Measurements from ENCODE around the gene ACHE.

ACHE gene

GRCh38 chr7:100897772-100898454, 2.2 kb upstream of the ACHE start:
- no peak for DNase-seq (ENCODE audit: low read depth in 2 of 2, low spot score in 1 of 2)

DNA sequence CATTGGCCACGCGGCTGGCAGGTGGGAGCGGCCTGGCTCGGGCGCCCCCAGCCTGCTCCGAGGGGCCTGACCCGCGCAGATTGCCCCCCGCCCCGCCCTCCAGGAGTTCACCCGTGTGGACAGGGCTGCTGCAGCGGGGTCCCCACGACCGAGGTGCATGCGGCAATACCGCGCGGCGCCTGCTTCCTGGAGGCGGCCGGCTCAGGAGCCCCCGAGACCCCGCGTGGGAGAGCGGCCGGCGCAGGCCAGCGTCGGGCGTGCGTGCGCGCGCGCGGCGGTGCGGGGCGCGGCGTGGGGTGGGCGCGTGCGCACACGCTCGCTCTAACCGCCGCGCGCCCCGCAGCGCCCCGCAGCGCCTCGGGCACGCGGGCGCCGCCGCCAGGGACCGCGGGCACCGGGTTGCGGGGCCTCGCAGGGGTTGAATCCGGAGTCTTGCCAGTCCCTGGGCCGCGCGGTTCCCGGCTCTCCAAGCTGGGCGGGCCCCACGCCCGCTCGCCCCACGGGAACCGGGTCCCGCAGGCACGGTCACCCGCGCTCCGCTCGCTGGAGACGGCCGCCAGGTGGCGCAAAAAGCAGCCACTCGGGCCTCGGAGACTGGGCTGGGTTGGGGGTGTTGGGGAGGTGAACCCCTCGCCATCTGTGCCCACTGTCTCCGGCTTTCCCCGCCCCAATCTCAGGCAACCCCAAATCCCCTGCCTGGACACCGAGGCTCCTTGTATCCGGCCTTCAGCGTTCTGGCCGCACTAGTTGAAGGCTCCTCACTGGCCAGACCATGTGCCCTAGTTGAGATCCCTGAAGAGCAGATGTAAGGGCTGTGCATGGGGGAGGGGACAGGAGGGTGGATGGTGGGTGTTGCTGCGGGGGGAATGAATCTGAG, 1.3 kb upstream of the ACHE start:
- DNase-seq (ENCODE audit: low read depth in 2 of 2, low spot score in 1 of 2), result peak in 1 of 2 donors; percentile 44

- no peak for DNase-seq (ENCODE audit: low read depth in 2 of 2, low spot score in 1 of 2)
Measured at GRCh38 chr7:100895956-100896731, 456 bp upstream of the ACHE start.

GRCh38 chr7:100894860-100895700, 608 bp downstream of the ACHE start:
- DNase-seq (ENCODE audit: low read depth in 2 of 2, low spot score in 1 of 2), result no peak

DNA sequence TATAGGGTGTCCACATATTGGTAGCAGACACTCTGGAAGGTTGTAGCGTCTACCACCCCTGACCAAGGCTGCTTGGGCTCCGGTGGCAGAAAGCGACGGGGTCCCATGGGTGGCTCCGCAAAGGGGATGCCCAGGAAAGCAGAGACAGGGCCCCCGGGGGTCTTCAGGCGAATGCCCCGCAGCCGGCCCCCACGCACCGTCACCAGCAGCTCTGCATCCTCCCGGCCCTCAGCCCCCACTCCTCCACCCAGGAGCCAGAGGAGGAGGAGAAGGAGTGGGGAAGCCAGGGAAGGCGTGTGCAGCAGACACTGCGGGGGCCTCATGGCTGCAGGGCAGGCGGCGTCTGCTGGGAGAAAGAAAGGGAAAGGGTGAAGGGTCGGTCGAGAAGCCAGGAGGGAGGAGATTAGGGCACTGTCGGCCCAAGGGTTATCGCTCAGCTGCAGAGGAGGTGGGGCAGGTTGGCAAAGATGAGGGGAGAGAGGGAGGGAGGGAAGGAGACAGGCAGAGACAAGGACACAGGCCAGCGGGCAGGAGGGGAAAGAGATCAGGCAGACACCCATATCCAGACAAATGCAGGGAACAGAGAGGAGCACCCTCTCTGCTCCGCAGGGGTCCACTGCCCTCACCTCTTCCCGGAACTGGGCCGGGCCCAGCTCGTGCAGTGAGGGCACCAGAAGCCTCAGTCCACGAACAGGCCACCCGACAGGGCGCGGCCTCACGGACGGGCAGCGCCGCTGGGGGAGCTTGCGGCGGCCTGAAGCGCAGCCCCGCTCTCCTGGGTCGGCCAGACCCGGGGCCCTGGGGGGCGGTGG, 1.6 kb downstream of the ACHE start:
- no peak for DNase-seq (ENCODE audit: low read depth in 2 of 2, low spot score in 1 of 2)

GRCh38 chr7:100893318-100893895, 2.3 kb downstream of the ACHE start:
- no peak for DNase-seq (ENCODE audit: low read depth in 2 of 2, low spot score in 1 of 2)

GRCh38 chr7:100892364-100893317, 3.0 kb downstream of the ACHE start:
- DNase-seq (ENCODE audit: low read depth in 2 of 2, low spot score in 1 of 2), result no peak

GRCh38 chr7:100891568-100892247, 4.0 kb downstream of the ACHE start:
- no peak for DNase-seq (ENCODE audit: low read depth in 2 of 2, low spot score in 1 of 2)

GRCh38 chr7:100890653-100891567, 4.8 kb downstream of the ACHE start:
- DNase-seq (ENCODE audit: low read depth in 2 of 2, low spot score in 1 of 2), result no peak

DNA sequence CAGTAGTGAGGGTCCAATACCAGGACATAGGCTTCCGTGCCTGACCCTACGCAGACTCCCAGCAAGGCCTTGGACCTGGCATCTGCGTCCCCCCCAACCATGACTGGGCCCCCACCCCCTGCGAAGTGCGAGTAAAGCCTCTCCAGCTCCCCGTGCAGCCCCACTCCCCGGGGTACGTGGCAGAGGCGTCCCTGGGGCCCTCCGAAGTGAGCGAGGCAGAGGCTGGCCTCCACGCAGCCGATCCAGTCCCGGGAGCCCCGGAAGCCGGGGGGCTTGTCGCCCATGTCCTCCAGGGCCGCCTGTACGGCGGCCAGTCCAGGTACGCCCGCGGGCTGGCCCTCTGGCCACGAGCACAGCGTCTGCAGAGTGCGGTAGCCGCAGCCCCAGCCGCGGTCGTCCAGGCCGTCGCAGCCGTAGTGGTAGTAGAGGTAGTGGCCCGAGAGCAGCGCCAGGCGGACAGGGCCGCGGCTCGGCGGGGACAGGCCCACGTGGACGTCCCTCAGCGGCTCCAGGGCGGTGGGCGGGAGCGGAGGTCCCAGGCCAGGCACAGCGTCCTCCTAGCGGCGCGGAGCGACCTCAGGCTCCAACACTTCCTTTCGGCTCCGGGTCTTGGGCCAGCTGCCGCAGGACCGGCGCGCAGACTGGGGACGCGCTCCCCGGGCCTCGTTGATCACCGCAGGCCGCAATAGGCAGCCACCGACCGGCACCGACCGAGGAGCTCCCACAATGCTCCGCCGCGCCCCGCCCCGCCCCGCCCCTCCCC, 6.5 kb downstream of the ACHE start, which contains the start of gene UFSP1:
UFSP1 (minus strand) TSS at position 728 of the 763 bp plus-strand sequence; CDS start at position 284, 444 bp downstream.
- DNase-seq (ENCODE audit: low read depth in 2 of 2, low spot score in 1 of 2), result no peak

DNA sequence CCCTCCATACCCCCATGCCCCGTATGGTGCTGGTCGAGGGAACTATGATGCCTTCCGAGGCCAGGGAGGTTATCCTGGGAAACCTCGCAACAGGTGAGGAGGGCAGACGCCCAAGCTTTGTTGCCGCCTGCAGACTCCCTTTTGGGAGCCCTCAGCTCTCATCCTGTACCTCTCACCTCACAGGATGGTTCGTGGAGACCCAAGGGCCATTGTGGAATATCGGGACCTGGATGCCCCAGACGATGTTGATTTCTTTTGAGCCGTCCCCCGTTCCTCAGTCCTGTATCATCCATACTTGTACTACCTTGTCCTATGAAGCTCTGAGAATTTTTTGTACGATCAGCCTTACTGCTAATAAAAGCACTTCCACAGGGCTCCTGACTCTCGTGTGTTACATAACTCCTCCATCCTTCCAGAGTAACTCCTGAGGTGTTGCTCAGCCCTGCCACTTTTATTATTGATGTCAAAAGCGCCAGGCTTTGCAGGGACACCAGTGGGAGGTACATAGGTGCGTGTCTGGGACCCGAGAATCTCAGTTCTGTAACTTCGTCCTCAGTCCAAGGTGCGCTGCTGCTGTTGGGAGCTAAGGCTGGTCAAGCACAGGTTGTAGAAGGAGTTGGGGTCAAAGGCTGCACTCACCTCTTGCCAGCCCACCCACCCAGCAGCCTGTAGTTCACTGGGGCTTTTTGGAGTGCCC, 7.2 kb downstream of the ACHE start:
- DNase-seq (ENCODE audit: low read depth in 2 of 2, low spot score in 1 of 2), result no peak

GRCh38 chr7:100887516-100888290, 8.0 kb downstream of the ACHE start:
- DNase-seq (ENCODE audit: low read depth in 2 of 2, low spot score in 1 of 2), result no peak

DNA sequence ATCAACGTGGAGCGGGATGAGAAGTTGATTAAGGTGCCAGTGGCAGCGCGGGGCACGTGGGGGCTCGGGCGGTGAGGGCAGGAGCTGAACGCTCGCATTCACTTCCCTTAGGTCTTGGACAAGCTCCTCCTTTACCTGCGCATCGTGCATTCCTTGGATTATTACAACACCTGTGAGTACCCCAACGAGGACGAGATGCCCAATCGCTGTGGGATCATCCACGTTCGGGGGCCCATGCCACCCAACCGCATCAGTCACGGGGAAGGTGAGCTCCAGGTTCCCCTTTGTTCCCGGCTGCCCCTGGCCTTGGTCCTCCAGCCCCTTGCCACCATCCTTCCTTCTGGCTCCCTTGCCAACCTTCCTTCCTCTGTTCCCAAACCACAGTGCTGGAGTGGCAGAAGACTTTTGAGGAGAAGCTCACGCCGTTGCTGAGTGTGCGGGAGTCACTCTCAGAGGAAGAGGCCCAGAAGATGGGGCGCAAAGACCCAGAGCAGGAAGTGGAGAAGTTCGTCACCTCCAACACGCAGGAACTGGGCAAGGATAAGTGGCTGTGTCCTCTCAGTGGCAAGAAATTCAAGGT, 8.7 kb downstream of the ACHE start:
- no peak for DNase-seq (ENCODE audit: low read depth in 2 of 2, low spot score in 1 of 2)
